ENCODE measurements around the gene PLXNA4. TPM values are rescaled to one million over a fixed set of nuclear protein-coding genes. Genes with fewer than 3 reads are reported as not detected.

PLXNA4 gene
- total and polyA plus RNA-seq, 9 of the 15 experiments (the other 6 are each of a cell fraction or from before 2014, with no cell fraction given), result under 0.01 to 0.09 TPM; not detected in 7

- ATAC-seq, result no peak
- intact Hi-C loops (cut with micrococcal nuclease) (no loop called here), in situ Hi-C loops (cut with MboI) (no loop called here)
- Histone ChIP-seq H3K4me2 (ENCODE audit: insufficient read depth, low read length) (no peak overlapping the region), H3K27me3 (ENCODE audit: control insufficient read depth in 2 of 2, insufficient read depth in 2 of 2, low read length in 2 of 2) (peaks cover 20 to 35% of the 10 kb centered on the region in 2 experiments), H3K9ac (ENCODE audit: insufficient read depth in 1 of 2, low read depth in 2 of 2, low read length in 2 of 2) (no peak overlapping the region), H3K4me1 (replicated peaks in 1 of 2; ENCODE audit: control insufficient read depth in 2 of 2, insufficient read depth in 2 of 2, low read length in 2 of 2) (no peaks in the 10 kb centered on the region), H2AFZ (ENCODE audit: low read depth, low read length) (no peak overlapping the region), H4K20me1 (replicated peaks; ENCODE audit: control insufficient read depth, insufficient read depth, low read length) (peaks cover 13% of the 10 kb centered on the region; the same call in 1 of the 2 replicates), H3K79me2 (ENCODE audit: control insufficient read depth, insufficient read depth, low read length) (no peaks in the 10 kb centered on the region), H3K4me3 (no peak overlapping the region), H3K9me1 (ENCODE audit: control insufficient read depth, insufficient read depth, low read length) (peaks cover 6% of the 10 kb centered on the region), H3K27ac (ENCODE audit: extremely low read depth, low read depth, low read length) (no peak overlapping the region), H3K9me3 (replicated peaks; ENCODE audit: control insufficient read depth, insufficient read depth, low read depth, low read length) (no peaks in the 10 kb centered on the region), H3K36me3 (ENCODE audit: control insufficient read depth, insufficient read depth, low read length) (no peaks in the 10 kb centered on the region)
- no TSS peak for BruUV-seq (replicated peaks)
- ChIA-PET CTCF (ENCODE audit: low intra/inter-chr PET ratio) (no interaction called here), POLR2A (interaction anchor here (0.7 kb wide), 1 partner anchor 254 kb away, joined by 5 read pairs; no protein-coding TSS in a partner anchor)
- no peak for DNase-seq (ENCODE audit: extremely low read depth in 1 of 4, low spot score in 3 of 4)
- WGBS (ENCODE audit: insufficient coverage, low coverage, missing lambda C conversion rate), result 3% methylated on average over 7 of the region's 7 CpGs
- no peak for FAIRE-seq
- TF ChIP-seq SRSF3 (IDR thresholded peaks at IDR 0.05; ENCODE audit: insufficient read depth, low read length) (no peak), FOXO4 (CRISPR knock-in tag; IDR thresholded peaks at IDR 0.05) (no peak), NFIC (IDR thresholded peaks at IDR 0.05) (no peak), ZBTB40 (IDR thresholded peaks at IDR 0.05) (no peak), ZBTB40 (CRISPR knock-in tag; IDR thresholded peaks at IDR 0.05) (no peak), ZNF347 (CRISPR knock-in tag; IDR thresholded peaks at IDR 0.05; ENCODE audit: low read depth) (no peak), ETV6 (IDR thresholded peaks at IDR 0.05; ENCODE audit: borderline replicate concordance in 1 of 2, low read depth in 2 of 2, low read length in 1 of 2) (no peak), ETV6 (CRISPR knock-in tag; IDR thresholded peaks at IDR 0.05; ENCODE audit: borderline replicate concordance) (no peak), ZNF766 (CRISPR knock-in tag; conservative IDR thresholded peaks at IDR 0.05) (no peak), BCOR (IDR thresholded peaks at IDR 0.05) (no peak), DPF2 (IDR thresholded peaks at IDR 0.05) (no peak), RUNX1 (IDR thresholded peaks at IDR 0.05; ENCODE audit: low read depth) (no peak), ZNF445 (CRISPR knock-in tag; IDR thresholded peaks at IDR 0.05; ENCODE audit: low read depth) (no peak)
Observed at GRCh38 chr7:132501956-132502355, 74.3 kb downstream of the PLXNA4 start.
